K562 (cell line): Measurements from ENCODE around the gene PSD2. TPM values are rescaled to one million over a fixed set of nuclear protein-coding genes. Genes with fewer than 3 reads are reported as not detected.

ENCODE experiments used
- MYC ChIP-seq, 2 experiments: fragments of 250-450 bp in 1 of 2; sonication (Bioruptor Pico) in 1 of 2; IDR thresholded peaks; 2 replicates each; pipeline versions ENCODE4 v1.5.1 to v1.6.1; 2012 to 2021; ENCODE audit warnings: low read depth in 2 of 2, borderline replicate concordance in 1 of 2, improper control_type of control experiment in 1 of 2, low read length in 1 of 2, mild to moderate bottlenecking in 1 of 2, moderate library complexity in 1 of 2
- RAD21 ChIP-seq, 2 experiments: fragments of 250-450 bp in 1 of 2; fragments of 450-650 bp in 1 of 2; sonication (Bioruptor Pico) in 1 of 2; formaldehyde crosslinking in 1 of 2; IDR thresholded peaks in 1 of 2; conservative IDR thresholded peaks in 1 of 2; 2 replicates each; pipeline versions ENCODE4 v1.4.0 to v1.8.0; 2020 to 2022; ENCODE audit warnings: mild to moderate bottlenecking in 2 of 2, moderate library complexity in 1 of 2
- RBM39 ChIP-seq: fragments of 200-400 bp; formaldehyde crosslinking; optimal IDR thresholded peaks from 2 replicates; pipeline ENCODE3; 2018; ENCODE audit warnings: low read depth, low read length
- SP1 ChIP-seq: sonication (generic); formaldehyde crosslinking; IDR thresholded peaks from 2 replicates; pipeline ENCODE4 v1.8.1; 2022; ENCODE audit warnings: mild to moderate bottlenecking, missing genetic modification reagents
- STAG1 ChIP-seq: sonication (generic); formaldehyde crosslinking; IDR thresholded peaks from 2 replicates; pipeline ENCODE4 v1.5.0; 2020; ENCODE audit warnings: missing genetic modification reagents, borderline replicate concordance
- YY1 ChIP-seq, 3 experiments: IDR thresholded peaks; 2 replicates each; pipeline ENCODE4 v1.6.1; 2011; ENCODE audit warnings: low read length in 2 of 3, mild to moderate bottlenecking in 2 of 3, moderate library complexity in 2 of 3, borderline replicate concordance in 1 of 3, control low read depth in 1 of 3, low read depth in 1 of 3; ENCODE audit not compliant: insufficient read depth in 3 of 3, insufficient replicate concordance in 2 of 3, control insufficient read depth in 1 of 3, insufficient read length in 1 of 3; ENCODE audit errors: extremely low read depth in 1 of 3
- polyA plus RNA-seq, 8 experiments: library from polyadenylated mRNA; depleted of rRNA in 4 of 8; stranded (reverse) in 5 of 8; unstranded in 3 of 8; fragments of >200 nt; fragmentation: Nextera tagmentation in 2 of 8; fragmentation: Illumina TruSeq in 1 of 8; extraction: Ambion mirVana in 2 of 8; extraction: Trizol in 1 of 8; gene quantifications; 2 replicates each; pipeline versions ENCODE4 v1.2.1 to v1.2.3, GENCODE V29; 2011 to 2014; ENCODE audit warnings: inconsistent platforms in 1 of 8, missing spikeins in 1 of 8
- total RNA-seq, 7 experiments: library from RNA; depleted of rRNA in 6 of 7; stranded (reverse); fragments of >200 nt in 6 of 7; fragmentation: Illumina TruSeq in 2 of 7; extraction: Trizol in 2 of 7; gene quantifications; 2 replicates each; pipeline versions ENCODE4 v1.2.1 to v1.2.3, GENCODE V29; 2011 to 2021; ENCODE audit warnings: low replicate concordance in 1 of 7
- TF ChIP-seq, protein P1 (sequence below): fragments of 450-650 bp; formaldehyde crosslinking; IDR thresholded peaks from 2 replicates; pipeline ENCODE4 v1.4.0; 2022; ENCODE audit warnings: missing genetic modification characterization
- TF ChIP-seq, protein P2 (sequence below), 2 experiments: fragments of 450-650 bp in 1 of 2; sonication (generic) in 1 of 2; formaldehyde crosslinking; conservative IDR thresholded peaks; 2 replicates each; pipeline versions ENCODE4 v1.4.0 to v1.8.1; 2020 to 2022; ENCODE audit warnings: mild to moderate bottlenecking in 1 of 2, missing genetic modification reagents in 1 of 2
- TF ChIP-seq, protein P3 (sequence below), 3 experiments: IDR thresholded peaks in 2 of 3; conservative IDR thresholded peaks in 1 of 3; 2 replicates each; pipeline ENCODE4 v1.5.1; 2011 to 2012; ENCODE audit warnings: low read length in 3 of 3, mild to moderate bottlenecking in 3 of 3, control low read depth in 2 of 3, improper control_type of control experiment in 1 of 3, inconsistent platforms in 1 of 3, low read depth in 1 of 3, mixed read lengths in 1 of 3, moderate library complexity in 1 of 3; ENCODE audit not compliant: insufficient read depth in 2 of 3
- TF ChIP-seq, protein P4 (sequence below), 2 experiments: fragments of 450-650 bp in 1 of 2; sonication (generic) in 1 of 2; formaldehyde crosslinking in 1 of 2; IDR thresholded peaks in 1 of 2; conservative IDR thresholded peaks in 1 of 2; 2 replicates each; pipeline versions ENCODE4 v1.6.1 to v1.8.1; 2016 to 2023; ENCODE audit warnings: mild to moderate bottlenecking in 2 of 2, moderate library complexity in 2 of 2, inconsistent platforms in 1 of 2, missing genetic modification reagents in 1 of 2
- TF ChIP-seq, protein P5 (sequence below): fragments of 200-800 bp; sonication (Bioruptor generic); IDR thresholded peaks from 2 replicates; pipeline ENCODE4 v1.6.1; 2017; ENCODE audit warnings: missing genetic modification characterization, missing compliant biosample characterization
- TF ChIP-seq, protein P6 (sequence below): sonication (generic); formaldehyde crosslinking; IDR thresholded peaks from 2 replicates; pipeline ENCODE4 v1.8.1; 2023; ENCODE audit warnings: mild to moderate bottlenecking, missing genetic modification reagents

The PSD2 gene
- total and polyA plus RNA-seq, 9 of the 15 experiments (the other 6 are each of a cell fraction or from before 2014, with no cell fraction given): 0.01 to 0.09 (median 0.04) TPM; not detected in 4

DNA sequence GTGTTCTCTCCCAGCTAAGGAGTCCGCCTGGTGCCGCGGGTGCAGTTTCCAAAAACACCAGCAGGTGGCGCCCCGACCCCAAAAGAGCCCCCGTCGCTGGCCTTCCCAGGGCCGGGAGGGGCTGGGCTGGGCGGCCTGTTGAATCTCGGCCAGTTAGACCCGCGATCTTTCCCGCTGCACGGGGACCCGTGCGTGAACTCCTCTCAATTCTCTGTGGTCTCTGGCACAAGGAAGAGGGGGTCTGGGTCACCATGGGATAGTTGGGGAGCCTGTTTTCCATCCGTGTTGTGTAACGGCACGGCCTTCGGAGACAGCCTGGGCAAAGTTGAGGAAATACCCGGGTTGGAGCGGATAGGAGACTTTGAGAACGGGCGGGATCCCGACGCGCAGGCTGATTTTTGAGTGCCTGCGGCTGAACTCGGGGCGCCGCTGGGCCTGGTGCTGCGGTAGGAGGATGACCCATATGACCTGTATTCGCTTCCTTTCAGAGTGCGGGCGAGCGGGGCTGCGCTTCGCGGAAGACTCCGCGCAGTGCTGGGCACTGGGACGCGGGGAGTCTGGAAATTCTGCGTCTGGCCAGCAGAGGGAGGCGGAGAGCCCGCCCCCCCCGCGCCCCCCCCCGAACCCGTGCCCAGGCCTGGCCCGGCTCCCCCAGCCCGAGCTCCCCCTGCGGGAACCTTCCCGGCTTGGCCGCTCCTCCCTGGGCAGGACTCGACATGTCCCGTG is 7.9 kb upstream of the PSD2 start (continued):
- TF ChIP-seq YY1 (IDR thresholded peaks at IDR 0.05; ENCODE audit: borderline replicate concordance in 1 of 3, control insufficient read depth in 1 of 3, extremely low read depth in 1 of 3, insufficient read depth in 3 of 3, insufficient read length in 1 of 3, insufficient replicate concordance in 2 of 3, low read depth in 1 of 3, low read length in 2 of 3): peak in 1 of 3 experiments; percentile 6
- TF ChIP-seq, protein P1, sequence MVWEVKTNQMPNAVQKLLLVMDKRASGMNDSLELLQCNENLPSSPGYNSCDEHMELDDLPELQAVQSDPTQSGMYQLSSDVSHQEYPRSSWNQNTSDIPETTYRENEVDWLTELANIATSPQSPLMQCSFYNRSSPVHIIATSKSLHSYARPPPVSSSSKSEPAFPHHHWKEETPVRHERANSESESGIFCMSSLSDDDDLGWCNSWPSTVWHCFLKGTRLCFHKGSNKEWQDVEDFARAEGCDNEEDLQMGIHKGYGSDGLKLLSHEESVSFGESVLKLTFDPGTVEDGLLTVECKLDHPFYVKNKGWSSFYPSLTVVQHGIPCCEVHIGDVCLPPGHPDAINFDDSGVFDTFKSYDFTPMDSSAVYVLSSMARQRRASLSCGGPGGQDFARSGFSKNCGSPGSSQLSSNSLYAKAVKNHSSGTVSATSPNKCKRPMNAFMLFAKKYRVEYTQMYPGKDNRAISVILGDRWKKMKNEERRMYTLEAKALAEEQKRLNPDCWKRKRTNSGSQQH (CRISPR knock-in tag): no peak
- 0 out of 2 replicates have a peak, but pooled peaks have one; percentile 21 for TF ChIP-seq SP1 (CRISPR knock-in tag)
- TF ChIP-seq MYC (IDR thresholded peaks at IDR 0.05; ENCODE audit: low read depth, low read length): 0 out of 2 replicates have a peak, but pooled peaks have one; percentile 44
- TF ChIP-seq MYC (CRISPR knock-in tag; IDR thresholded peaks at IDR 0.05; ENCODE audit: borderline replicate concordance, low read depth): no peak
- TF ChIP-seq, protein P2, sequence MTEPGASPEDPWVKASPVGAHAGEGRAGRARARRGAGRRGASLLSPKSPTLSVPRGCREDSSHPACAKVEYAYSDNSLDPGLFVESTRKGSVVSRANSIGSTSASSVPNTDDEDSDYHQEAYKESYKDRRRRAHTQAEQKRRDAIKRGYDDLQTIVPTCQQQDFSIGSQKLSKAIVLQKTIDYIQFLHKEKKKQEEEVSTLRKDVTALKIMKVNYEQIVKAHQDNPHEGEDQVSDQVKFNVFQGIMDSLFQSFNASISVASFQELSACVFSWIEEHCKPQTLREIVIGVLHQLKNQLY (CRISPR knock-in tag; conservative IDR thresholded peaks at IDR 0.05): no peak
- TF ChIP-seq, protein P3, sequence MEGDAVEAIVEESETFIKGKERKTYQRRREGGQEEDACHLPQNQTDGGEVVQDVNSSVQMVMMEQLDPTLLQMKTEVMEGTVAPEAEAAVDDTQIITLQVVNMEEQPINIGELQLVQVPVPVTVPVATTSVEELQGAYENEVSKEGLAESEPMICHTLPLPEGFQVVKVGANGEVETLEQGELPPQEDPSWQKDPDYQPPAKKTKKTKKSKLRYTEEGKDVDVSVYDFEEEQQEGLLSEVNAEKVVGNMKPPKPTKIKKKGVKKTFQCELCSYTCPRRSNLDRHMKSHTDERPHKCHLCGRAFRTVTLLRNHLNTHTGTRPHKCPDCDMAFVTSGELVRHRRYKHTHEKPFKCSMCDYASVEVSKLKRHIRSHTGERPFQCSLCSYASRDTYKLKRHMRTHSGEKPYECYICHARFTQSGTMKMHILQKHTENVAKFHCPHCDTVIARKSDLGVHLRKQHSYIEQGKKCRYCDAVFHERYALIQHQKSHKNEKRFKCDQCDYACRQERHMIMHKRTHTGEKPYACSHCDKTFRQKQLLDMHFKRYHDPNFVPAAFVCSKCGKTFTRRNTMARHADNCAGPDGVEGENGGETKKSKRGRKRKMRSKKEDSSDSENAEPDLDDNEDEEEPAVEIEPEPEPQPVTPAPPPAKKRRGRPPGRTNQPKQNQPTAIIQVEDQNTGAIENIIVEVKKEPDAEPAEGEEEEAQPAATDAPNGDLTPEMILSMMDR (IDR thresholded peaks at IDR 0.05 in 2 of 3, conservative IDR thresholded peaks at IDR 0.05 in 1 of 3; ENCODE audit: insufficient read depth in 2 of 3, low read depth in 1 of 3, low read length in 3 of 3): peak; percentile 91 to 97 (median 96)
- TF ChIP-seq, protein P4, sequence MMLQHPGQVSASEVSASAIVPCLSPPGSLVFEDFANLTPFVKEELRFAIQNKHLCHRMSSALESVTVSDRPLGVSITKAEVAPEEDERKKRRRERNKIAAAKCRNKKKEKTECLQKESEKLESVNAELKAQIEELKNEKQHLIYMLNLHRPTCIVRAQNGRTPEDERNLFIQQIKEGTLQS (IDR thresholded peaks at IDR 0.05): no peak
- TF ChIP-seq, protein P4 (CRISPR knock-in tag; conservative IDR thresholded peaks at IDR 0.05): 0 out of 2 replicates have a peak, but pooled peaks have one; percentile 19
- no peak for TF ChIP-seq RBM39
- TF ChIP-seq, protein P5, sequence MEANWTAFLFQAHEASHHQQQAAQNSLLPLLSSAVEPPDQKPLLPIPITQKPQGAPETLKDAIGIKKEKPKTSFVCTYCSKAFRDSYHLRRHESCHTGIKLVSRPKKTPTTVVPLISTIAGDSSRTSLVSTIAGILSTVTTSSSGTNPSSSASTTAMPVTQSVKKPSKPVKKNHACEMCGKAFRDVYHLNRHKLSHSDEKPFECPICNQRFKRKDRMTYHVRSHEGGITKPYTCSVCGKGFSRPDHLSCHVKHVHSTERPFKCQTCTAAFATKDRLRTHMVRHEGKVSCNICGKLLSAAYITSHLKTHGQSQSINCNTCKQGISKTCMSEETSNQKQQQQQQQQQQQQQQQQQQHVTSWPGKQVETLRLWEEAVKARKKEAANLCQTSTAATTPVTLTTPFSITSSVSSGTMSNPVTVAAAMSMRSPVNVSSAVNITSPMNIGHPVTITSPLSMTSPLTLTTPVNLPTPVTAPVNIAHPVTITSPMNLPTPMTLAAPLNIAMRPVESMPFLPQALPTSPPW (CRISPR knock-in tag): peak; percentile 99
- TF ChIP-seq RAD21 (CRISPR knock-in tag; conservative IDR thresholded peaks at IDR 0.05 in 1 of 2, IDR thresholded peaks at IDR 0.05 in 1 of 2): peak; percentile 96 to 97
- TF ChIP-seq, protein P6, sequence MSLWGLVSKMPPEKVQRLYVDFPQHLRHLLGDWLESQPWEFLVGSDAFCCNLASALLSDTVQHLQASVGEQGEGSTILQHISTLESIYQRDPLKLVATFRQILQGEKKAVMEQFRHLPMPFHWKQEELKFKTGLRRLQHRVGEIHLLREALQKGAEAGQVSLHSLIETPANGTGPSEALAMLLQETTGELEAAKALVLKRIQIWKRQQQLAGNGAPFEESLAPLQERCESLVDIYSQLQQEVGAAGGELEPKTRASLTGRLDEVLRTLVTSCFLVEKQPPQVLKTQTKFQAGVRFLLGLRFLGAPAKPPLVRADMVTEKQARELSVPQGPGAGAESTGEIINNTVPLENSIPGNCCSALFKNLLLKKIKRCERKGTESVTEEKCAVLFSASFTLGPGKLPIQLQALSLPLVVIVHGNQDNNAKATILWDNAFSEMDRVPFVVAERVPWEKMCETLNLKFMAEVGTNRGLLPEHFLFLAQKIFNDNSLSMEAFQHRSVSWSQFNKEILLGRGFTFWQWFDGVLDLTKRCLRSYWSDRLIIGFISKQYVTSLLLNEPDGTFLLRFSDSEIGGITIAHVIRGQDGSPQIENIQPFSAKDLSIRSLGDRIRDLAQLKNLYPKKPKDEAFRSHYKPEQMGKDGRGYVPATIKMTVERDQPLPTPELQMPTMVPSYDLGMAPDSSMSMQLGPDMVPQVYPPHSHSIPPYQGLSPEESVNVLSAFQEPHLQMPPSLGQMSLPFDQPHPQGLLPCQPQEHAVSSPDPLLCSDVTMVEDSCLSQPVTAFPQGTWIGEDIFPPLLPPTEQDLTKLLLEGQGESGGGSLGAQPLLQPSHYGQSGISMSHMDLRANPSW (CRISPR knock-in tag): peak; percentile 64; the same call in 1 of the 2 replicates
- TF ChIP-seq STAG1 (CRISPR knock-in tag): peak; percentile 92
